Measurements from ENCODE around the gene RP9.

The RP9 gene

GRCh38 chr7:33062023-33062781 lies 47.0 kb downstream of the RP9 start, which contains the start of gene NT5C3A:
NT5C3A (minus strand) TSS chr7:33062776; CDS start chr7:33062705, 71 bp downstream.
- DNase-seq (ENCODE audit: low read depth), result no peak

GRCh38 chr7:33061282-33061937 lies 47.8 kb downstream of the RP9 start:
- no peak for DNase-seq (ENCODE audit: low read depth)

GRCh38 chr7:33059635-33060034 lies 49.6 kb downstream of the RP9 start:
- DNase-seq (ENCODE audit: low read depth), result no peak

GRCh38 chr7:33055158-33055557 lies 54.0 kb downstream of the RP9 start:
- no peak for DNase-seq (ENCODE audit: low read depth)

GRCh38 chr7:33054261-33054964 lies 54.8 kb downstream of the RP9 start:
- no peak for DNase-seq (ENCODE audit: low read depth)

- no peak for DNase-seq (ENCODE audit: low read depth)
These were observed 55.5 kb downstream of the RP9 start for GRCh38 chr7:33053721-33054120.

GRCh38 chr7:33050535-33051318 lies 58.5 kb downstream of the RP9 start:
- peak; percentile 32 for DNase-seq (ENCODE audit: low read depth)

GRCh38 chr7:33048704-33049103 lies 60.5 kb downstream of the RP9 start:
- DNase-seq (ENCODE audit: low read depth), result no peak

GRCh38 chr7:33048257-33048656 lies 60.9 kb downstream of the RP9 start:
- no peak for DNase-seq (ENCODE audit: low read depth)

GRCh38 chr7:33044986-33045385 lies 64.2 kb downstream of the RP9 start:
- no peak for DNase-seq (ENCODE audit: low read depth)

All from fibroblast of the conjunctiva (primary cell).